Fibroblast of lung (primary cell): ENCODE data around the gene VENTX. TPM values are rescaled to one million over a fixed set of nuclear protein-coding genes. Genes with fewer than 3 reads are reported as not detected.

ENCODE experiments used
- DNase-seq, 2 donors: peaks; one replicate each; pipeline versions ENCODE4 v3.0.0 to v3.0.0-alpha.2; 2010; ENCODE audit warnings: low read depth in 2 of 2
- H2AFZ ChIP-seq: 2 replicates; pipeline ENCODE4 v1.5.1; 2012; ENCODE audit warnings: low read length, control low read depth, inconsistent platforms
- H3K27ac ChIP-seq: 2 replicates; pipeline ENCODE4 v1.5.1; 2011; ENCODE audit warnings: low read length, control low read depth; ENCODE audit not compliant: insufficient read depth
- H3K27me3 ChIP-seq: 2 replicates; pipeline ENCODE4 v1.5.1; 2011; ENCODE audit warnings: mild to moderate bottlenecking, low read length; ENCODE audit not compliant: control insufficient read depth, insufficient read depth
- H3K36me3 ChIP-seq: 2 replicates; pipeline ENCODE4 v1.5.1; 2011; ENCODE audit warnings: low read length; ENCODE audit not compliant: control insufficient read depth, insufficient read depth
- H3K4me1 ChIP-seq: 2 replicates; pipeline ENCODE4 v1.5.1; 2011; ENCODE audit warnings: low read length; ENCODE audit not compliant: control insufficient read depth, insufficient read depth; ENCODE audit errors: extremely low read depth
- H3K4me2 ChIP-seq: 2 replicates; pipeline ENCODE4 v1.5.1; 2011; ENCODE audit warnings: low read length, control low read depth; ENCODE audit not compliant: insufficient read depth; ENCODE audit errors: extremely low read depth
- H3K4me3 ChIP-seq, 4 experiments: fragments of 200-600 bp in 1 of 4; sonication (generic) in 1 of 4; replicated peaks in 1 of 4; 2 replicates each; pipeline ENCODE4 v1.5.1; 2011 to 2016; ENCODE audit warnings: low read length in 4 of 4, low read depth in 3 of 4, mild to moderate bottlenecking in 3 of 4, control low read depth in 2 of 4, inconsistent platforms in 1 of 4, mixed read lengths in 1 of 4; ENCODE audit not compliant: insufficient read depth in 1 of 4; ENCODE audit errors: control extremely low read depth in 1 of 4
- H3K79me2 ChIP-seq: 2 replicates; pipeline ENCODE4 v1.5.1; 2012; ENCODE audit warnings: mild to moderate bottlenecking, low read length, inconsistent platforms; ENCODE audit not compliant: control insufficient read depth, insufficient read depth
- H3K9ac ChIP-seq: 2 replicates; pipeline ENCODE4 v1.5.1; 2011; ENCODE audit warnings: mild to moderate bottlenecking, low read length, control low read depth; ENCODE audit not compliant: insufficient read depth
- H3K9me3 ChIP-seq: 2 replicates; pipeline ENCODE4 v1.5.1; 2012; ENCODE audit warnings: low read depth, low read length; ENCODE audit not compliant: control insufficient read depth, insufficient read depth
- H4K20me1 ChIP-seq: 2 replicates; pipeline ENCODE4 v1.5.1; 2011; ENCODE audit warnings: low read length; ENCODE audit not compliant: control insufficient read depth, insufficient read depth; ENCODE audit errors: extremely low read depth
- CTCF ChIP-seq, 2 donors: IDR thresholded peaks in 1 of 2; conservative IDR thresholded peaks in 1 of 2; 1 replicate in 1 of 2; 2 replicates in 1 of 2; pipeline ENCODE4 v1.5.1; 2011 to 2012; ENCODE audit warnings: low read length in 2 of 2, control low read depth in 1 of 2, inconsistent platforms in 1 of 2, low read depth in 1 of 2, mild to moderate bottlenecking in 1 of 2
- EZH2 ChIP-seq: IDR thresholded peaks from 2 replicates; pipeline ENCODE4 v1.5.1; 2012; ENCODE audit warnings: low read length, control low read depth, mild to moderate bottlenecking; ENCODE audit errors: missing control alignments
- polyA plus RNA-seq, 2 donors: library from polyadenylated mRNA; depleted of rRNA in 1 of 2; stranded (reverse) in 1 of 2; unstranded in 1 of 2; fragments of >200 nt; gene quantifications; 2 replicates each; pipeline ENCODE4 v1.2.1, GENCODE V29; 2011 to 2012; ENCODE audit warnings: missing spikeins in 1 of 2
- total RNA-seq: library from RNA; depleted of rRNA; stranded (reverse); fragments of >200 nt; gene quantifications from 2 replicates; pipeline ENCODE4 v1.2.1, GENCODE V29; 2014

The VENTX gene
- total and polyA plus RNA-seq, 2 donors (not counting 1 experiment from before 2014, with no cell fraction given), result not detected

DNA sequence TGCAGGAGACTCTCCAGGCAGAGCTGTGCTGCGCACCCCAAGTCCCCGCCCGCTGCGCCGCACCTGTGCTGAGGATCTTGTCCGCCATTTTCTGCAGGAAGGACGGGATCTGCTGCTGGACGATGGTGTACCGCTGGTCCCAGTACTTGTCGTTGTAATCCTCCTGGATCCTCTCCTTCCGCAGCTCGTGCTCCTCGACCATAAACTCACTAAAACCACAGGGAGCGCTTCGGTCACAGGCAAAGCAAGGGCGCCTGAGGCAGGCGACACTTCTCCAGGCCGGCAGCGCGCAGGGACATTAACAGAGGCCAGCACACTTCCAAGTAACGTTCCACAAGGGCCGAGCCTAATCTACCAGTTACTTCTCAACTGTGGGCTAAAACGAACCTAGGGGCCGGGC lies 52.1 kb downstream of the VENTX start:
- TF ChIP-seq CTCF (conservative IDR thresholded peaks at IDR 0.05 in 1 of 2, IDR thresholded peaks at IDR 0.05 in 1 of 2; ENCODE audit: low read depth in 1 of 2, low read length in 2 of 2) (no peak), EZH2 (no peak)
- Histone ChIP-seq H2AFZ (no peak overlapping the region), H3K4me3 (no peak overlapping the region), H3K27me3 (no peaks in the 10 kb centered on the region), H3K9me3 (no peaks in the 10 kb centered on the region), H3K27ac (no peak overlapping the region), H3K4me2 (no peak overlapping the region), H3K9ac (no peak overlapping the region), H3K36me3 (peaks cover 47% of the 10 kb centered on the region), H3K4me1 (peaks cover 13% of the 10 kb centered on the region), H3K79me2 (no peaks in the 10 kb centered on the region), H4K20me1 (no peaks in the 10 kb centered on the region)
- no peak for DNase-seq

Other genes with a start within 250 kb of the VENTX start
- gene ADGRA1, start 149.9 kb upstream of the VENTX start, total RNA-seq, result not detected in 2 replicates
- gene ADGRA1, start 149.9 kb upstream of the VENTX start, polyA plus RNA-seq, result not detected in 2 replicates
- gene KNDC1, start 77.6 kb upstream of the VENTX start, total RNA-seq, result 0.26 and 0.50 TPM in 2 replicates
- gene KNDC1, start 77.6 kb upstream of the VENTX start, polyA plus RNA-seq, result 0.11 and 0.20 TPM in 2 replicates
- gene UTF1, start 7.6 kb upstream of the VENTX start, total RNA-seq, result not detected in 2 replicates
- gene UTF1, start 7.6 kb upstream of the VENTX start, polyA plus RNA-seq, result not detected in 2 replicates
- 1.0 and 2.0 TPM in 2 replicates for gene ADAM8, start 39.0 kb downstream of the VENTX start, total RNA-seq
- gene ADAM8, start 39.0 kb downstream of the VENTX start, polyA plus RNA-seq, result 0.23 and 0.26 TPM in 2 replicates
- 51.6 and 60.8 TPM in 2 replicates for gene TUBGCP2, start 71.0 kb downstream of the VENTX start, total RNA-seq
- 31.0 and 46.0 TPM in 2 replicates for gene TUBGCP2, start 71.0 kb downstream of the VENTX start, polyA plus RNA-seq
- 23.6 and 27.7 TPM in 2 replicates for gene ZNF511, start 71.1 kb downstream of the VENTX start, total RNA-seq
- 18.5 and 25.2 TPM in 2 replicates for gene ZNF511, start 71.1 kb downstream of the VENTX start, polyA plus RNA-seq
- 0.26 TPM in 1 of 2 replicates, not detected in the other for gene CALY, start 99.0 kb downstream of the VENTX start, total RNA-seq
- 0.14 TPM in 1 of 2 replicates, not detected in the other for gene CALY, start 99.0 kb downstream of the VENTX start, polyA plus RNA-seq
- gene PRAP1, start 109.5 kb downstream of the VENTX start, total RNA-seq, result not detected in 2 replicates
- not detected in 2 replicates for gene PRAP1, start 109.5 kb downstream of the VENTX start, polyA plus RNA-seq
- gene FUOM, start 120.2 kb downstream of the VENTX start, total RNA-seq, result 6.4 and 15.0 TPM in 2 replicates
- gene FUOM, start 120.2 kb downstream of the VENTX start, polyA plus RNA-seq, result 14.2 and 16.0 TPM in 2 replicates
- gene ECHS1, start 135.5 kb downstream of the VENTX start, total RNA-seq, result 48.5 and 63.9 TPM in 2 replicates
- 71.9 and 89.3 TPM in 2 replicates for gene ECHS1, start 135.5 kb downstream of the VENTX start, polyA plus RNA-seq
- 9.2 and 9.8 TPM in 2 replicates for gene PAOX, start 141.4 kb downstream of the VENTX start, total RNA-seq
- 2.4 and 3.3 TPM in 2 replicates for gene PAOX, start 141.4 kb downstream of the VENTX start, polyA plus RNA-seq
- gene MTG1, start 156.3 kb downstream of the VENTX start, total RNA-seq, result 22.1 and 23.9 TPM in 2 replicates
- 25.3 and 39.0 TPM in 2 replicates for gene MTG1, start 156.3 kb downstream of the VENTX start, polyA plus RNA-seq
- gene SPRN, start 186.8 kb downstream of the VENTX start, total RNA-seq, result under 0.01 and 0.33 TPM in 2 replicates
- gene SPRN, start 186.8 kb downstream of the VENTX start, polyA plus RNA-seq, result 0.93 and 1.2 TPM in 2 replicates
- gene SCART1, start 216.1 kb downstream of the VENTX start, total RNA-seq, result 1.3 and 2.5 TPM in 2 replicates
- gene SCART1, start 216.1 kb downstream of the VENTX start, polyA plus RNA-seq, result 0.84 and 0.86 TPM in 2 replicates